Measurements from ENCODE around the gene CYTH3. TPM values are rescaled to one million over a fixed set of nuclear protein-coding genes. Genes with fewer than 3 reads are reported as not detected.

Gene CYTH3
- total and polyA plus RNA-seq, 9 of the 15 experiments (the other 6 are each of a cell fraction or from before 2014, with no cell fraction given), result 0.25 to 15.2 (median 11.4) TPM

DNA sequence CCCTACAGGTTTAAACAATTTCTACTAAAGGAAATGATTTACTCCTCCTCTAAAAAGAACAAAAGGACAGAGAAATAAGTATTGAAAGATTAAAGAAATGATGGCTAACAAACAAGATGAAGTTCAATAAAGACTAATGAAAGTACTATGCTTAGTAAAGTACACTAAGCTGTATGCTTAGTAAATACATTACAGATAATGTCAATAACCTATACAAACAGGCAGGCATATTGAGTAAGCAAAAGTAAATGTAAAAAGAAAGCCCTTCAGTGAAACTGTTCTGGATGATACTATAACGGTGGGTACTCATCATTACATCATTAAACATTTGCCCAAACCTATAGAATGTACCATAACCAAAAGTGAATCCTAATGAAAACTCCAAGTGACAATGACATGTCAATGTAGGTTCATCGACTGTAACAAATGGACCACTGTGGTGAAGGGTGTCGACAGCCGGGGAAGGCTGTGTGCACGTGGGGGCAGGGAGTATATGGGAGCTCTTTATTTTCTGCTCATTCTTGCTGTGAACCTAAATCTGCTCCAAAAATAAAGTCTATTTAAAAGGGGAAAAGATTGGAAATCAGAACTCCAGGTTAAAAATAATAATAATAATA, 34.0 kb downstream of the CYTH3 start (continued):
- TF ChIP-seq ZNF785 (CRISPR knock-in tag; IDR thresholded peaks at IDR 0.05) (no peak), EWSR1 (IDR thresholded peaks at IDR 0.05; ENCODE audit: borderline replicate concordance, low read depth, partially characterized antibody) (no peak), ETS2 (tag; IDR thresholded peaks at IDR 0.05; ENCODE audit: borderline replicate concordance, poor library complexity, severe bottlenecking) (no peak)

DNA sequence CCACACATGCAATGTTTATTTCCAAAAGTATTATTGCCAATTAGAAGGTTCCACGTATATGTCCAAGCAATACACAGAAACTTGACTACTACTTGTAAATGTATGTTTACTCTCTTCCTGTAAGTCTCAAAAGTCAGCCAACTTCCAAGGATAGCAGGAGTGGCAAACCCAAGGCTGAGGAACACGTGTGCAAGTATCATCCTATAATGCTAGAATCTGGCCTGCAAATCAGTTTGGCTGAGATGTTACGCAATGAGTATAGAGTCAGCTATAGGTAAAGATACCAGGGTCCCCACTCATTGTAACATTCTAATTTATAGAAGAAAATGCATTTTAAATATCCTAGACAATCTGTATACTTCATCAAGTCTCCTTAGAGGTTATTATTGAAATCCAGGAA, 34.7 kb downstream of the CYTH3 start:
- WGBS (ENCODE audit: insufficient coverage, low coverage, missing lambda C conversion rate), result 54% methylated on average over 3 of the region's 3 CpGs

More for the DNA sequence above, 34.7 kb downstream of the CYTH3 start:
- POLR2A ChIA-PET, result interaction anchor here (1.4 kb wide), 1 partner anchor 34 kb away, joined by 4 read pairs; no protein-coding TSS in a partner anchor
- TF ChIP-seq ZNF507 (tag; conservative IDR thresholded peaks at IDR 0.05) (no peak), CEBPG (CRISPR knock-in tag; IDR thresholded peaks at IDR 0.05) (peak; percentile 37; the same call in 1 of the 2 replicates), CEBPG (tag; conservative IDR thresholded peaks at IDR 0.05 in 1 of 2, IDR thresholded peaks at IDR 0.05 in 1 of 2) (peak; percentile 81 to 92), CEBPB (tag; IDR thresholded peaks at IDR 0.05) (peak; percentile 97)
- H3K36me3 ChIP-seq (ENCODE audit: control insufficient read depth, insufficient read depth, low read length), result no peaks in the 10 kb centered on the region
- DNase-seq (ENCODE audit: extremely low read depth in 1 of 4, low spot score in 3 of 4) (no peak), FAIRE-seq (no peak), ATAC-seq (no peak)
- H2AFZ ChIP-seq (ENCODE audit: low read depth, low read length), result no peak overlapping the region
- H3K4me1 ChIP-seq (replicated peaks in 1 of 2; ENCODE audit: control insufficient read depth in 2 of 2, insufficient read depth in 2 of 2, low read length in 2 of 2), result peaks cover 2 to 11% of the 10 kb centered on the region in 2 experiments; a peak in 4 of 5 replicates
- H3K27ac ChIP-seq (ENCODE audit: extremely low read depth, low read depth, low read length), result no peak overlapping the region
- intact Hi-C loops (cut with micrococcal nuclease) (no loop called here), in situ Hi-C loops (cut with MboI) (no loop called here)
- no peaks in the 10 kb centered on the region for H3K27me3 ChIP-seq (ENCODE audit: control insufficient read depth in 2 of 2, insufficient read depth in 2 of 2, low read length in 2 of 2)
- H3K9ac ChIP-seq (ENCODE audit: insufficient read depth in 1 of 2, low read depth in 2 of 2, low read length in 2 of 2), result no peak overlapping the region
- no peak overlapping the region for H3K4me3 ChIP-seq
- peaks cover 2% of the 10 kb centered on the region; the same call in 1 of the 2 replicates for H4K20me1 ChIP-seq (replicated peaks; ENCODE audit: control insufficient read depth, insufficient read depth, low read length)
- H3K9me3 ChIP-seq (replicated peaks; ENCODE audit: control insufficient read depth, insufficient read depth, low read depth, low read length), result no peaks in the 10 kb centered on the region
- H3K79me2 ChIP-seq (ENCODE audit: control insufficient read depth, insufficient read depth, low read length), result peaks cover 18% of the 10 kb centered on the region
- BruUV-seq (replicated peaks), result no TSS peak
- H3K9me1 ChIP-seq (ENCODE audit: control insufficient read depth, insufficient read depth, low read length), result no peaks in the 10 kb centered on the region
- CTCF ChIA-PET (ENCODE audit: low intra/inter-chr PET ratio), result no interaction called here
- no peak overlapping the region for H3K4me2 ChIP-seq (ENCODE audit: insufficient read depth, low read length)

Measured in K562 (cell line).